Heart left ventricle (tissue), 13 donors: ENCODE data around the gene OSM.

Experiments
- CTCF ChIP-seq, 12 donors: fragments of 200-600 bp; sonication (generic) in 4 of 12; IDR thresholded peaks; one replicate each; pipeline versions ENCODE4 v1.5.0 to v1.8.0; 2018 to 2022; ENCODE audit warnings: antibody characterized with exemption in 12 of 12, mild to moderate bottlenecking in 5 of 12
- POLR2A ChIP-seq, 2 donors: fragments of 450-650 bp; IDR thresholded peaks; one replicate each; pipeline ENCODE4 v1.6.1; 2017; ENCODE audit warnings: antibody characterized with exemption in 2 of 2, mild to moderate bottlenecking in 2 of 2, moderate library complexity in 2 of 2
- donor health status: ischemic (EF 13 %, LVEDD 7.1; RV severe dilation, severe dysfunction).
- donor health status: DM: no; HTN: yes; CAD: no.
- donor health status: DM: no; HTN: no; CAD: no.
- donor health status: ischemic (EF 25% LVEDD 6.9; RV normal size, moderate dysfunction).
- donor health status: ischemic (EF 25% LVEDD 5.7; RV mildly dilated, moderate dysfunction).
- donor health status: ischemic (EF 35%, LVEDD 5.7; RV mildly dilated, moderate dysfunction).
- donor health status: nonischemic (EF 11% LVEDD 7.7; RV severe dilation, severe dysfunction).
- donor health status: DM: yes; HTN: yes; CAD: no.
- donor health status: PGD.
- donor health status: ischemic (EF 29% LVEDD 5.4; RV normal size, mild dysfunction).
- donor health status: nonischemic (EF 23%, LVEDD 6.1; RV moderate dilation, normal function).

GRCh38 chr22:30274437-30274812 is 7.8 kb upstream of the OSM start:
- no peak for TF ChIP-seq CTCF (IDR thresholded peaks at IDR 0.05)
- no peak for TF ChIP-seq POLR2A (IDR thresholded peaks at IDR 0.05)
